ENCODE measurements around the gene UQCRC2.
"Not testable (repeated sequence)": the region's sequence is repeated elsewhere in the genome, so short reads cannot be mapped to it uniquely, and the experiment has no call there.

UQCRC2 gene

DNA sequence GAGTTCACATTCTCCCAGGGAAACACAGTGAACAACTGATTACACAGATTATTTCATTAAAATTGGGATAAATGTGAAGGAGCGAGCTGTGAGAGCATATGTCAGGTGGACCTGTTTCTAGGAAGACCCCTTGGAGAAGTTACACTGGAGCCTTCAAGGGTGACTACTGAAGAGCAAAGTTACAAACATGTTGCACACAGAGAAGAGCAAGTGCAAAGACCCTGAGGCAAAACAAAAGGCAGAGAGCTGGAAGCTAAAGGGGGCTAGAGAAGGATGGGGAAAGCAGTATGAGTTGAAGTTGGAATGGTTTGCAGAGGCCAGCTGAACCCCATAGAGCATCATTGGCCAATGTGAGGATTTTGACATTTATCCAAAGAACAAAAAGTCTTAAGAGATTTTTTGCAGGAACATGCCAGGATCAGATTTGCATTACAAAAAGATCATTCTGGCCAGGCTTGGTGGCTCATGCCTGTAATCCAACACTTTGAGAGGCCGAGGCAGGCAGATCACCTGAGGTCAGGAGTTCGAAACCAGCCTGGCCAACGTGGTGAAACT, 33.6 kb downstream of the UQCRC2 start:
- no peak overlapping the region for H3K27ac ChIP-seq (ENCODE audit: low read depth, low read length)
- no peak overlapping the region for H3K9ac ChIP-seq (ENCODE audit: low read length)
- H3K36me3 ChIP-seq (ENCODE audit: control insufficient read depth, insufficient read depth, low read length) = peaks cover 11% of the 10 kb centered on the region
- H3K27me3 ChIP-seq (ENCODE audit: control insufficient read depth, insufficient read depth, low read length) = no peaks in the 10 kb centered on the region
- no peak overlapping the region for H3K4me3 ChIP-seq (ENCODE audit: low read length)
- no peaks in the 10 kb centered on the region for H3K4me1 ChIP-seq (ENCODE audit: control insufficient read depth, insufficient read depth, low read length)

GRCh38 chr16:21987498-21987897, 34.3 kb downstream of the UQCRC2 start:
- H3K36me3 ChIP-seq (ENCODE audit: control insufficient read depth, insufficient read depth, low read length) = peaks cover 4% of the 10 kb centered on the region
- no peak overlapping the region for H3K27ac ChIP-seq (ENCODE audit: low read depth, low read length)
- no peaks in the 10 kb centered on the region for H3K4me1 ChIP-seq (ENCODE audit: control insufficient read depth, insufficient read depth, low read length)

DNA sequence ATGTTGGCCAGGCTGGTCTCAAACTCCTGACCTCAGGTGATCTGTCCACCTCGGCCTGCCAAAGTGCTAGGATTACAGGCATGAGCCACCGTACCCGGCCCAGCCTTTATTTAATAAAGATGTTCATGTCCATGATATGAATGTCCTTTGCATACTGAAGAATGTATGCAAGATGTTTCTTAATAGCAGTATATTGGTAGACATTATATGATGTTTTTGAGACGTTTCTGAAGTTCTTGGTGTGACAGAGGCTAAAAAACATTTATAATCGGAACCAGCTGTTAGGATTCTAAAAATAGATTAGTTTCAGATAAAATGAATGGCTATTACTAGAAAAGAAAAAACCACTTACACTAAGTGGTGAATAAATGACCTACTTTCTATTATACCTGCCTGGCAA, 36.0 kb downstream of the UQCRC2 start:
- Histone ChIP-seq H3K36me3 (ENCODE audit: control insufficient read depth, insufficient read depth, low read length) (peaks cover 4% of the 10 kb centered on the region), H3K27ac (ENCODE audit: low read depth, low read length) (no peak overlapping the region), H3K4me1 (ENCODE audit: control insufficient read depth, insufficient read depth, low read length) (no peaks in the 10 kb centered on the region), H3K27me3 (ENCODE audit: control insufficient read depth, insufficient read depth, low read length) (no peaks in the 10 kb centered on the region), H3K4me3 (ENCODE audit: low read length) (no peak overlapping the region), H3K9ac (ENCODE audit: low read length) (no peak overlapping the region)

More at GRCh38 chr16:21987498-21987897, 34.3 kb downstream of the UQCRC2 start:
- Histone ChIP-seq H3K4me3 (ENCODE audit: low read length) (no peak overlapping the region), H3K27me3 (ENCODE audit: control insufficient read depth, insufficient read depth, low read length) (no peaks in the 10 kb centered on the region), H3K9ac (ENCODE audit: low read length) (no peak overlapping the region)

- Histone ChIP-seq H3K27ac (ENCODE audit: low read depth, low read length) (no peak overlapping the region), H3K9ac (ENCODE audit: low read length) (no peak overlapping the region), H3K4me1 (ENCODE audit: control insufficient read depth, insufficient read depth, low read length) (no peaks in the 10 kb centered on the region), H3K4me3 (ENCODE audit: low read length) (no peak overlapping the region), H3K27me3 (ENCODE audit: control insufficient read depth, insufficient read depth, low read length) (no peaks in the 10 kb centered on the region), H3K36me3 (ENCODE audit: control insufficient read depth, insufficient read depth, low read length) (peaks cover 4% of the 10 kb centered on the region)
Observed at GRCh38 chr16:21989751-21990150, 36.6 kb downstream of the UQCRC2 start.

DNA sequence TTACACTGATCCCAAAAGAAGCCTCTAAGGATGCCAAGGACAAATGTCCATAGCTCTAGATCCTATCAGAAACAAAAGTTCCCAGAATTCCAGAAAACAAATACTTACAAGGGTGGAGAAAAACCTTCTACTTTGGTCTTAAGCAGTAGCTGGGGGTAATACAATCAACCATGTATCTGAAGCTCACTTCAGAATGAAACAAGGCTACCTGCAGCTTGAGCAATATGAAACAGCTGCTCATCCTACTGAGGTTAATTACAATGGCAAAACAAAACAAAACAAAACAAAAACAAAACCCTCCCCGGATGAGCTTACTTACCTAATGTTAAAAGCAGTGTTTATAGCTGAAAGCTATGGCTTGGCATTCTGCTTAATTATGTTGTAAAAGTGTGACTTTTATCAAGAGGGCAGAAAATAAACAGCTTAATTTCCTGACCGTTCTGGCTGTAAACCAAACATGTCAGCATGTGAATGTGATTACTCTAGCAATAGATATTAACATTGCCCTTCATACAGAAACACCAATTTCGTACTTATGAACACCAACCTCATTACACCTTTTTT, 37.3 kb downstream of the UQCRC2 start:
- Histone ChIP-seq H3K27me3 (ENCODE audit: control insufficient read depth, insufficient read depth, low read length) (no peaks in the 10 kb centered on the region), H3K36me3 (ENCODE audit: control insufficient read depth, insufficient read depth, low read length) (peaks cover 1% of the 10 kb centered on the region), H3K4me3 (ENCODE audit: low read length) (no peak overlapping the region), H3K27ac (ENCODE audit: low read depth, low read length) (no peak overlapping the region), H3K4me1 (ENCODE audit: control insufficient read depth, insufficient read depth, low read length) (no peaks in the 10 kb centered on the region), H3K9ac (ENCODE audit: low read length) (no peak overlapping the region)

- H3K27me3 ChIP-seq (ENCODE audit: control insufficient read depth, insufficient read depth, low read length) = no peaks in the 10 kb centered on the region
- H3K36me3 ChIP-seq (ENCODE audit: control insufficient read depth, insufficient read depth, low read length) = no peaks in the 10 kb centered on the region
- no peak overlapping the region for H3K9ac ChIP-seq (ENCODE audit: low read length)
- no peaks in the 10 kb centered on the region for H3K4me1 ChIP-seq (ENCODE audit: control insufficient read depth, insufficient read depth, low read length)
- H3K27ac ChIP-seq (ENCODE audit: low read depth, low read length) = no peak overlapping the region
- no peak overlapping the region for H3K4me3 ChIP-seq (ENCODE audit: low read length)
Observed at GRCh38 chr16:21991621-21992020, 38.5 kb downstream of the UQCRC2 start.

DNA sequence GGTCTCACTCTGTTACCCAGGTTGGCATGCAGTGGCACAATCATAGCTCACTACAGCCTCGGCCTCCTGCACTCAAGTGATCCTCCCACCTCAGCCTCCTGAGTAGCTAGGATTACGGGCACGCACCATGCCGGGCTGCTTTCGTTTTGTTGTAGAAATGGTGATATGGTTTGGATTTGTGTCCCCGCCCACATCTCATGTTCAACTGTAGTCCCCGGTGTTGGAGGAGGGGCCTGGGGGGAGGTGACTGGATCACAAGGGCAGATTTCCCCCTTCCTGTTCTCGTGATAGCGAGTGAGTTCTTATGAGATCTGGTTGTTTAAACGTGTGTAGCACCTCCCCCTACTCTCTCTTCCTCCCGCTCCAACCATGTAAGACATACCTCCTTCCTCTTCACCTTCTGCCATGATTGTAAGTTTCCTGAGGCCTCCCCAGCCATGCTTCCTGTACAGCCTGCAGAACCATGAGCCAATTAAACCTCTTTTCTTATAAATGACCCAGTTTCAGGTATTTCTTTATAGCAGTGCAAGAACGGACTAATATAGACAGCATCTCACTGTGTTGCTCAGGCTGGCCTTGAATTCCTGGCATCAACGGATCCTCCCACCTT, 41.8 kb downstream of the UQCRC2 start:
- Histone ChIP-seq H3K9ac (ENCODE audit: low read length) (no peak overlapping the region), H3K36me3 (ENCODE audit: control insufficient read depth, insufficient read depth, low read length) (no peaks in the 10 kb centered on the region), H3K27ac (ENCODE audit: low read depth, low read length) (no peak overlapping the region), H3K4me1 (ENCODE audit: control insufficient read depth, insufficient read depth, low read length) (no peaks in the 10 kb centered on the region), H3K4me3 (ENCODE audit: low read length) (no peak overlapping the region), H3K27me3 (ENCODE audit: control insufficient read depth, insufficient read depth, low read length) (no peaks in the 10 kb centered on the region)

DNA sequence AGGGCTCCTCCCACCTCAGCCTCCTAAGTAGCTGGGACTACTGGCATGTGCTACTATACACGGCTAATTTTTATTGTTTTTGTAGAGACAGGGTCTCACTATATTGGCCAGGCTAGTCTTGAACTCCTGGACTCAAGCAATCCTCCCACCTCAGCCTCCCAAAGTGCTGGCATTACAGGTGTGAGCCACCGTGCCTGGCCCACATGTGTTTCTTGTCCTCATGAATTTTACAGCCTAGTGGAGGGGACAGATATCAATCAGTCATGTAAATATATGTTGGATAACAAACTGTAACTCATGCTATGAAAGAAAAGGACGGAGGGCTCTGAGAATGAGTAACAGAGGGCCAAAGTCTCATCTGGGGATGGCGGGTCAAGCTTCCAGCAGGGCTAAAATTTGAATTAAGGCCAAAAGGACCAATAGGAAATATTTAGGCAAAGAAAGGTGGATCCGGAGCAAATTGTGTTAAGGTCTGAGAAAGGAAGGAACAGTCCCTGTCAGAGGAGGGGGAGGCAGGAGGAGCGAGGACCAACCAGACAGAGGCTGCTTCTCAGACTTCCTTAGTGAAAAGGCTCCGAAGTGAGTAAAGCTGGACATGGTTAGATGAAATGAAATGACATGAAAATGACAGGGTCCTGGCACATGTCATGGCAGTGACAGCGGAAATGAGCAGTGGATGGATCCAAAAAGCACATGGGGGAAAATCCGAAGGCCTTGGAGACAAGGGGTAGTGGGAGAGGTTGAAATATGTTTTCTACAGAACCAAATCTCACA, 43.9 kb downstream of the UQCRC2 start:
- Histone ChIP-seq H3K27ac (ENCODE audit: low read depth, low read length) (no peak overlapping the region), H3K27me3 (ENCODE audit: control insufficient read depth, insufficient read depth, low read length) (no peaks in the 10 kb centered on the region), H3K4me1 (ENCODE audit: control insufficient read depth, insufficient read depth, low read length) (no peaks in the 10 kb centered on the region), H3K4me3 (ENCODE audit: low read length) (no peak overlapping the region), H3K36me3 (ENCODE audit: control insufficient read depth, insufficient read depth, low read length) (no peaks in the 10 kb centered on the region), H3K9ac (ENCODE audit: low read length) (no peak overlapping the region)

DNA sequence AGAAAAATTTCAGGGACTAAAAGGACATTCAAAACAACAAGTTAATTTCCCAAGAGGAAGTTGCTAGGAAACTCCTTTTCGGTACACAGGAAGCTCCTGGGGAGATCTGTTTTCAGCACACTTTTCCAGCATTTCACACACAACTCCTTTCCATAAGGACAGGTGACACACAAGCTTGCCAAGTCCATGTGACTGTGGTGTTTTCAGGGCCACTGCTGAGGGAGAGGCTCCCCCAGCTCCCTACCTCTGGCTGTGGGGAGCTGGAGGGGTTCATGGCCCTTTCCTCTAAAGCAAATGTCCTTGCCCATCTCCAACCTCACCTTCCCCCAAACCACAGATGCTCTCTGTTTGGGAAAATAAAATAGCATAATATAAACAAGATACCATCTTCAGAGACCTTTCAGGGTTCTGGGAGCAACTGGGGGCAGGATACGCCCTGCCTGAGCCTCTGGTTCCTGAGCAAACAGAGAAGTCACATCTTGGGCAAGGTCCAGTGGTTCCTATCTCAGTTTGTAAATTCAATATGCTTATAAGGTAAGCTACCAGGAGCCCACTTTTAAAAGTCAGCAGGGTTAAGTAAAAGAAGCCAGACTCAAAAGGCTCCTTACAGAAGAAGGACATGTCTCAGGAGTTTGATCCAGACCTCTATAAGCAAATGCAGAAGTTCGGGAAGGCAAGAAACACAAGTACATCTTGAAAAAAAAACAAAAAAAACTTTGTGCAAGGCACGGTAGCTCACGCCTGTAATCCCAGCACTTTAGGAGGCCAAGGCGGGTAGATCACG, 44.7 kb downstream of the UQCRC2 start:
- H3K27ac ChIP-seq (ENCODE audit: low read depth, low read length) = no peak overlapping the region
- no peaks in the 10 kb centered on the region for H3K36me3 ChIP-seq (ENCODE audit: control insufficient read depth, insufficient read depth, low read length)
- no peaks in the 10 kb centered on the region for H3K4me1 ChIP-seq (ENCODE audit: control insufficient read depth, insufficient read depth, low read length)
- H3K9ac ChIP-seq (ENCODE audit: low read length) = no peak overlapping the region
- H3K4me3 ChIP-seq (ENCODE audit: low read length) = no peak overlapping the region
- H3K27me3 ChIP-seq (ENCODE audit: control insufficient read depth, insufficient read depth, low read length) = no peaks in the 10 kb centered on the region

GRCh38 chr16:22001591-22001990, 48.4 kb downstream of the UQCRC2 start:
- no peak overlapping the region for H3K9ac ChIP-seq (ENCODE audit: low read length)
- H3K27me3 ChIP-seq (ENCODE audit: control insufficient read depth, insufficient read depth, low read length) = no peaks in the 10 kb centered on the region
- H3K36me3 ChIP-seq (ENCODE audit: control insufficient read depth, insufficient read depth, low read length) = no peaks in the 10 kb centered on the region
- H3K27ac ChIP-seq (ENCODE audit: low read depth, low read length) = no peak overlapping the region
- no peak overlapping the region for H3K4me3 ChIP-seq (ENCODE audit: low read length)
- no peaks in the 10 kb centered on the region for H3K4me1 ChIP-seq (ENCODE audit: control insufficient read depth, insufficient read depth, low read length)

DNA sequence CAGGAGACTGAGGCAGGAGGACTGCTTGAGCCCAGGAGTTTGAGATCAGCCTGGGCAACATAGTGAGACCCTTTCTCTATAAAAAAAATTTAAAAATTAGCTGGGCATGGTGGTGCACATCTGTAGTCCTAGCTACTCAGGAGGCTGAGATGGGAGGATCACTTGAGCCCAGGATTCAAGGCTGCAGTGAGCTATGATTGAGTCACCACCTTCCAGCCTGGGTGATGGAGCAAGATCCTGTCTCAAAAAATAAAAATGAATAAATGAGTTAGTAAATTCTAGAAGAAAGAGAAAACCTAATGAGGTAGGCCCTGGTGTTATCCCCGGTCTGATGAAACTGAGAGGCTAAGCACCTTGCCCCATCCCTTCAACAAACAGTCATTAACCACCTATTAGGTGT, 48.9 kb downstream of the UQCRC2 start:
- not testable (repeated sequence) for H3K27me3 ChIP-seq (ENCODE audit: control insufficient read depth, insufficient read depth, low read length); H3K4me1 ChIP-seq (ENCODE audit: control insufficient read depth, insufficient read depth, low read length); H3K27ac ChIP-seq (ENCODE audit: low read depth, low read length); H3K36me3 ChIP-seq (ENCODE audit: control insufficient read depth, insufficient read depth, low read length); H3K4me3 ChIP-seq (ENCODE audit: low read length); H3K9ac ChIP-seq (ENCODE audit: low read length)

DNA sequence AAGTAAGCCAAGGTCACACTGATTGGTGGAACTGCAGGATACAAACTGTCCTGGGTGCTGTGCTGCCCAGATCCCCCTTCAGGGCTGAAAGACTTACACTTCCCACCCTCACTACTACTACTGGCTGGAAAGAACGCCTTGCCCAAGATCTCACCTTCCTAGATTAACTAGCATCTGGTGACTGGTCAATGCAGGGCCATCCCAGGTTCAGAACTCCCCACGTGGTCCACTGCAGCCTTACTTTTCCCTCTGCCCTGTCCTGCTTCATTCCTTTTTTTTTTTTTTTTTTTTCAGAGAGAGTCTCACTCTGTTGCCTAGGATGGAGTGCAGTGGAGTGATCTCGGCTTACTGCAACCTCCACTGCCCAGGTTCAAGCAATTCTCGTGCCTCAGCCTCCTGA, 50.0 kb downstream of the UQCRC2 start:
- H3K4me1 ChIP-seq (ENCODE audit: control insufficient read depth, insufficient read depth, low read length) = peaks cover 4% of the 10 kb centered on the region
- H3K27ac ChIP-seq (ENCODE audit: low read depth, low read length) = no peak overlapping the region
- H3K27me3 ChIP-seq (ENCODE audit: control insufficient read depth, insufficient read depth, low read length) = no peaks in the 10 kb centered on the region
- H3K36me3 ChIP-seq (ENCODE audit: control insufficient read depth, insufficient read depth, low read length) = no peaks in the 10 kb centered on the region
- no peak overlapping the region for H3K9ac ChIP-seq (ENCODE audit: low read length)
- no peak overlapping the region for H3K4me3 ChIP-seq (ENCODE audit: low read length)
